Measurements from ENCODE around the gene ANKS3.

The ANKS3 gene

DNA sequence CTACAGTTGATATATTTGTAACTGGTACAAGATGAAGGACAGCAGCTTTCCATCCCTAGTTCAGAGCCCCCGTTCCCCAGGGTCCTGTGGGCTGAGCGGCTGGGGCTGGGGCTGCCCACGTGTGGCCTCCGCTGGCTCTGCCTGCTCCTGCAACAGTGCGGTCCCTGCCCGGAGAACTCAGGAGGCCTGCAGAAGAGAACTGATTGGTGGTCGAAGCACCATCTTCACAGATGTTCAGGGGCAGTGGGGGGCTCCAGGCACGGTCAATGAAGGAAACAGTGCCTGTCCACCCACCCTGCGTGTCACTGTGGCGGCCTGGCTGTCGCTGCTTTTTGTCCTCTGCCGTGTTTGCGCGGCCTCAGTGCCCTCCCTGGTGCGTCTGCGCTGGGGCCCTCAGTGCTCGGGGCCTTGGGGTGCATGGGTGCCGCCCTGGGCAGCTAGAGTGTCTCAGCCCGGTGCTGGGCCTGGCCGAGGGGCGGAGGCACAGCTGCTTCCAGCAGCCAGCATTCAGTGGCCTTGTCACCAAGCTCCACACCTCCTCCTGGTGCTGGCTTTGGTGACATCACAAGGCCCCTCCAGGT is 44.9 kb downstream of the ANKS3 start:
- Histone ChIP-seq H3K9me3 (ENCODE audit: control insufficient read depth in 2 of 2, low read length in 2 of 2) (no peaks in the 10 kb centered on the region), H3K4me3 (ENCODE audit: low read length in 2 of 2) (no peak overlapping the region), H3K9ac (ENCODE audit: low read length in 2 of 2) (no peak overlapping the region), H3K27me3 (ENCODE audit: control insufficient read depth in 1 of 2, insufficient read depth in 2 of 2, low read length in 2 of 2) (no peaks in the 10 kb centered on the region), H3K27ac (ENCODE audit: low read length) (no peak overlapping the region), H3K36me3 (ENCODE audit: control insufficient read depth in 2 of 2, insufficient read depth in 2 of 2, low read length in 2 of 2) (peaks cover 2 to 19% of the 10 kb centered on the region in 2 donors), H3K4me1 (ENCODE audit: control insufficient read depth, insufficient read depth, low read length) (peaks cover 11% of the 10 kb centered on the region)

- H3K27ac ChIP-seq (ENCODE audit: low read length) = no peak overlapping the region
- no peak overlapping the region for H3K9ac ChIP-seq (ENCODE audit: low read length in 2 of 2)
- H3K36me3 ChIP-seq (ENCODE audit: control insufficient read depth in 2 of 2, insufficient read depth in 2 of 2, low read length in 2 of 2) = peaks cover 5 to 22% of the 10 kb centered on the region in 2 donors
Measured at GRCh38 chr16:4688674-4689045, 45.4 kb downstream of the ANKS3 start.

DNA sequence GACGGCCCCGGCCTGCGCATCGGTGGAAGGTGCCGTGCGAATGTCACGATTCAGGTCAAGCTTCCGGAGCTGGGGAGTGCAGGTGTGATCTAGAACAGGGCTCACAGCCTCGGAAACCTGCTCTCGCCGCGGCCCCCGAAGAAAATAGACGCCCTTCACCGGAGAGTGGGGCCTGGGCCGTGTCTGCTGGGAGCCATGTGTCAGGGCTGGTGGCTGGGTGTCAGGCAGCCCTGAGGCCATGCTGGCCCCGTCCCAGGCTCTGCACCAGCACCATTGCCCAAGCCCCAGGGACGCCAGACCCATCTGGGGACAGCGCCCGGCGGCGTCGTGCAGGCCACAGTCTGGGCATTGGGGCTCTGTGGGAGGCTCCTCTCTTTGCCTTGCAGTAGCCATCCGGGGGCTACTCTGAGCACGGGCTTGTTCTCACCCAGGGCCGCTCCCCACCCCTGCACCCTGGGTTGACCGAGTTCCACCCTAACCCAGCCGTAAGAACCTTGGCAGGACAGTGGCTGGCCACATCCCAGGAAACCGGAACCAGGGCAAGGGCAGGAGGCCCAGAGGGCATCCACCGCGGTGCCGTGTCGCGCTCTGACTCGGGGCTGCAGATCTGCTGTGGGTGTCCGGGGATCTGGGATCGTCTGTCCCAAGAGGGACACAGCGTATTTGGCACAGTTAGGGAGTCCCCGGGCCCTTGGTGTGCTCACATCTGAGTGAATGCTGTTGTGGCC is 46.0 kb downstream of the ANKS3 start:
- Histone ChIP-seq H3K27ac (ENCODE audit: low read length) (no peak overlapping the region), H3K4me3 (ENCODE audit: low read length in 2 of 2) (no peak overlapping the region), H3K4me1 (ENCODE audit: control insufficient read depth, insufficient read depth, low read length) (peaks cover 7% of the 10 kb centered on the region), H3K36me3 (ENCODE audit: control insufficient read depth in 2 of 2, insufficient read depth in 2 of 2, low read length in 2 of 2) (peaks cover 11 to 23% of the 10 kb centered on the region in 2 donors), H3K9me3 (ENCODE audit: control insufficient read depth in 2 of 2, low read length in 2 of 2) (no peaks in the 10 kb centered on the region), H3K27me3 (ENCODE audit: control insufficient read depth in 1 of 2, insufficient read depth in 2 of 2, low read length in 2 of 2) (no peaks in the 10 kb centered on the region), H3K9ac (ENCODE audit: low read length in 2 of 2) (no peak overlapping the region)

More at GRCh38 chr16:4688674-4689045, 45.4 kb downstream of the ANKS3 start:
- Histone ChIP-seq H3K4me3 (ENCODE audit: low read length in 2 of 2) (no peak overlapping the region), H3K9me3 (ENCODE audit: control insufficient read depth in 2 of 2, low read length in 2 of 2) (no peaks in the 10 kb centered on the region), H3K27me3 (ENCODE audit: control insufficient read depth in 1 of 2, insufficient read depth in 2 of 2, low read length in 2 of 2) (no peaks in the 10 kb centered on the region), H3K4me1 (ENCODE audit: control insufficient read depth, insufficient read depth, low read length) (peaks cover 9% of the 10 kb centered on the region)

DNA sequence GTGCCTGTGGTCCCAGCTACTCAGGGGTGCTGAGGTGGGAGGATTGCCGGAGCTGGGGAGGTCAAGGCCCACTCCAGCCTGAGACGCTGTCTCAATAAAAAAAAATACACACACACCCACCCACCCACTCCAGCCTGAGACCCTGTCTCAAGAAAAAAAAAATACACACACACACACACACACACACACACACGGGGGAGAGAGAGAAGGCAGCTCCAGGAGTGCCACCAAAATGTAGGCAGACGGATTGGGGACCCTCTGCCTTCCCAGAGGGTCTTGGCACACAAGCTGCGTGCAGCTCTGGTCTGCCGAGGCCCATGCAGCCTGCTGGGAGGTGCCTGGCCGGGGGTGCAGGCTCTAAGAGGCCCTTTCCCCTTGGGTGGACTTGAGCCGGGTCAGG is 46.7 kb downstream of the ANKS3 start:
- Histone ChIP-seq H3K4me1 (ENCODE audit: control insufficient read depth, insufficient read depth, low read length) (peaks cover 4% of the 10 kb centered on the region), H3K9me3 (ENCODE audit: control insufficient read depth in 2 of 2, low read length in 2 of 2) (no peaks in the 10 kb centered on the region), H3K27ac (ENCODE audit: low read length) (no peak overlapping the region), H3K4me3 (ENCODE audit: low read length in 2 of 2) (no peak overlapping the region), H3K9ac (ENCODE audit: low read length in 2 of 2) (no peak overlapping the region), H3K27me3 (ENCODE audit: control insufficient read depth in 1 of 2, insufficient read depth in 2 of 2, low read length in 2 of 2) (no peaks in the 10 kb centered on the region), H3K36me3 (ENCODE audit: control insufficient read depth in 2 of 2, insufficient read depth in 2 of 2, low read length in 2 of 2) (peaks cover 11 to 24% of the 10 kb centered on the region in 2 donors)

GRCh38 chr16:4686497-4687210 is 47.4 kb downstream of the ANKS3 start:
- Histone ChIP-seq H3K27ac (ENCODE audit: low read length) (no peak overlapping the region), H3K27me3 (ENCODE audit: control insufficient read depth in 1 of 2, insufficient read depth in 2 of 2, low read length in 2 of 2) (no peaks in the 10 kb centered on the region), H3K4me1 (ENCODE audit: control insufficient read depth, insufficient read depth, low read length) (peaks cover 5% of the 10 kb centered on the region), H3K9ac (ENCODE audit: low read length in 2 of 2) (no peak overlapping the region), H3K36me3 (ENCODE audit: control insufficient read depth in 2 of 2, insufficient read depth in 2 of 2, low read length in 2 of 2) (peaks cover 11 to 25% of the 10 kb centered on the region in 2 donors), H3K9me3 (ENCODE audit: control insufficient read depth in 2 of 2, low read length in 2 of 2) (no peaks in the 10 kb centered on the region), H3K4me3 (ENCODE audit: low read length in 2 of 2) (no peak overlapping the region)

- Histone ChIP-seq H3K36me3 (ENCODE audit: control insufficient read depth in 2 of 2, insufficient read depth in 2 of 2, low read length in 2 of 2) (peaks cover 11 to 27% of the 10 kb centered on the region in 2 donors), H3K27ac (ENCODE audit: low read length) (no peak overlapping the region), H3K4me3 (ENCODE audit: low read length in 2 of 2) (no peak overlapping the region), H3K27me3 (ENCODE audit: control insufficient read depth in 1 of 2, insufficient read depth in 2 of 2, low read length in 2 of 2) (no peaks in the 10 kb centered on the region), H3K9ac (ENCODE audit: low read length in 2 of 2) (no peak overlapping the region), H3K9me3 (ENCODE audit: control insufficient read depth in 2 of 2, low read length in 2 of 2) (no peaks in the 10 kb centered on the region), H3K4me1 (ENCODE audit: control insufficient read depth, insufficient read depth, low read length) (peaks cover 5% of the 10 kb centered on the region)
Measured at GRCh38 chr16:4685776-4686496, 48.1 kb downstream of the ANKS3 start.

DNA sequence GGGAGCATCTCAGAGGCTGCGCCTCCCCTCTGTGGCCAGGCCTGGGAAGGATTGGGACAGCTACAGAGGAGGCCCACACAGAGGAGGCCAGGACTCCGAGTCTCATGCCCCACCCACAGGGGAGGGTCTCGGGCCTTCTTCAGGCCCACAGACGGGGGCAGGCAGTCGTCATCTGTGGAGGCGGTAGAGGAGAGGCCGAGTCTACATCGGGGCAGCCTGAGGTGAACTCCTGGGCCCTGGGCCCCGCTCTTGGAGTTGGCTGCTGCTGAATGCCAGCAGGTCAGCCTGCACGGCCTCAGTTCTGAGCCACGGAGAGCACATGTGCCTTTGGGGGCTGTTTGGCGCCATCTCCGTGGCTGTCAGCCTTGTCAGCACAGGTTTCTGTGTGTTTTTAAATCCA is 48.8 kb downstream of the ANKS3 start:
- Histone ChIP-seq H3K27ac (ENCODE audit: low read length) (no peak overlapping the region), H3K9ac (ENCODE audit: low read length in 2 of 2) (no peak overlapping the region), H3K4me3 (ENCODE audit: low read length in 2 of 2) (no peak overlapping the region), H3K9me3 (ENCODE audit: control insufficient read depth in 2 of 2, low read length in 2 of 2) (no peaks in the 10 kb centered on the region), H3K36me3 (ENCODE audit: control insufficient read depth in 2 of 2, insufficient read depth in 2 of 2, low read length in 2 of 2) (peaks cover 11 to 28% of the 10 kb centered on the region in 2 donors), H3K27me3 (ENCODE audit: control insufficient read depth in 1 of 2, insufficient read depth in 2 of 2, low read length in 2 of 2) (no peaks in the 10 kb centered on the region), H3K4me1 (ENCODE audit: control insufficient read depth, insufficient read depth, low read length) (peaks cover 5% of the 10 kb centered on the region)

DNA sequence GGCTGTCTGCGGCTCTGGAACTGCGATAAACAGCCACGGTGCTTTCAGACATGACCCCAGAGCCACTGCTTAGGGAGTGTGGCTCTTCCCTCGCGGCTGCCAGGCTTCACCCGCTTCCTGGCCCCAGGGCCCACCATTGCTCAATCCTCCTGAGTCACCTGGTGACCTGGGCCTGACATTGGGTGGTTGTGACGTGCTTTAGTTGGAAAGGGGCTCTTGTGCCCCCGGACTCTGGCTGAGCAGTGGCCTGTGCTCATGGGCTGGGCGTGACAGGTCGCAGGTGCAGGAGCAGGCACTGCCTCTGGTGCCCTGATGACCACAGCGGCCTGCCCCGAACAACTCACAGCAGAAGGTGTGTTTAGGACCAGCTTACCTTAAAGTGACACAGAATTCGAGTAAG is 49.3 kb downstream of the ANKS3 start:
- Histone ChIP-seq H3K4me1 (ENCODE audit: control insufficient read depth, insufficient read depth, low read length) (peaks cover 5% of the 10 kb centered on the region), H3K27ac (ENCODE audit: low read length) (no peak overlapping the region), H3K36me3 (ENCODE audit: control insufficient read depth in 2 of 2, insufficient read depth in 2 of 2, low read length in 2 of 2) (peaks cover 11 to 29% of the 10 kb centered on the region in 2 donors), H3K9ac (ENCODE audit: low read length in 2 of 2) (no peak overlapping the region), H3K27me3 (ENCODE audit: control insufficient read depth in 1 of 2, insufficient read depth in 2 of 2, low read length in 2 of 2) (no peaks in the 10 kb centered on the region), H3K9me3 (ENCODE audit: control insufficient read depth in 2 of 2, low read length in 2 of 2) (no peaks in the 10 kb centered on the region), H3K4me3 (ENCODE audit: low read length in 2 of 2) (no peak overlapping the region)

DNA sequence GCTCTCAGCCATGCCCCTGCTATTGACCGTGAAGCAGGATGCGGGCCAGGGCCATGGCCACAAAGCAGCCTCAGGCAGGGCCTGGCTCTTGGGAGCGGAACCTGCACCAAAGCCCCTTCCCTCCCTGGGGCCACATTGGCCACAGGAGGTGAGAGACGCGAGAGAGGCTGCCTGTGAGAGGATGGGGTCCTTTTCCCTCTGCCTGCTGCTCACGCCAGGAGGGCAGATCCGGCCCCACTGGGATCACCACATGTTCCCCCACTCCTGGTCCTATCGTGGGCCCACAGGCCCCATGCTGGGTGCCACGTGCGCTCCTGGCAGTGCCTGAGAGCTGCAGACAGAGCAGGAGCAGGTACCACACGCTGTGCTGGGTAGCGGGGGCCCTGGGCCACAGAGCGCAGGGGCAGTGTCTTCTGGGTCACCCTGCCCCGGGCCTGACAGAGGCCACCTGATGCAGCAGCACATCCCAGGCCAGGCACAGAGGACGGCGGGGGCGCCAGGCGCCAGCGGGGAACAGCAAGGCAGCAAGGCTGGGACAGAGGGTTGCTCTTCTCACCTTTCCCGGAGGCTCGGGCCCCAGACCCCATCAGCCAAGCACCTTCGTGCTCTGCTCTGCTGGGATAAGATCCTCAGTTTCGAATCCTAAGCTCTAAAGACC is 49.9 kb downstream of the ANKS3 start:
- no peak overlapping the region for H3K27ac ChIP-seq (ENCODE audit: low read length)
- peaks cover 5% of the 10 kb centered on the region for H3K4me1 ChIP-seq (ENCODE audit: control insufficient read depth, insufficient read depth, low read length)
- no peak overlapping the region for H3K9ac ChIP-seq (ENCODE audit: low read length in 2 of 2)
- H3K4me3 ChIP-seq (ENCODE audit: low read length in 2 of 2) = no peak overlapping the region
- H3K27me3 ChIP-seq (ENCODE audit: control insufficient read depth in 1 of 2, insufficient read depth in 2 of 2, low read length in 2 of 2) = no peaks in the 10 kb centered on the region
- peaks cover 11 to 29% of the 10 kb centered on the region in 2 donors for H3K36me3 ChIP-seq (ENCODE audit: control insufficient read depth in 2 of 2, insufficient read depth in 2 of 2, low read length in 2 of 2)
- no peaks in the 10 kb centered on the region for H3K9me3 ChIP-seq (ENCODE audit: control insufficient read depth in 2 of 2, low read length in 2 of 2)

All from stomach smooth muscle (tissue), 2 donors.